Measurements from ENCODE around the gene SLC51A.
A peak's percentile ranks its signal among the peaks of the same experiment; 100 is the strongest.
"Not testable (repeated sequence)": the region's sequence is repeated elsewhere in the genome, so short reads cannot be mapped to it uniquely, and the experiment has no call there.

The SLC51A gene

GRCh38 chr3:196207833-196208607 lies 8.3 kb upstream of the SLC51A start:
- Histone ChIP-seq H3K27me3 (ENCODE audit: control insufficient read depth in 1 of 2, insufficient read depth in 2 of 2, low read length in 2 of 2) (peaks cover 0 to 17% of the 10 kb centered on the region in 2 donors), H3K36me3 (ENCODE audit: insufficient read depth, low read length) (no peaks in the 10 kb centered on the region), H3K27ac (ENCODE audit: low read depth, low read length) (no peak overlapping the region), H3K9me3 (ENCODE audit: low read length) (no peaks in the 10 kb centered on the region), H3K4me1 (ENCODE audit: insufficient read depth, low read length) (peaks cover 3% of the 10 kb centered on the region), H3K9ac (ENCODE audit: low read length) (no peak overlapping the region), H3K4me3 (ENCODE audit: low read depth in 1 of 2, low read length in 2 of 2) (peak overlapping the region in 1 of 2 donors; percentile 13)

- no peaks in the 10 kb centered on the region for H3K9me3 ChIP-seq (ENCODE audit: low read length)
- H3K27ac ChIP-seq (ENCODE audit: low read depth, low read length): no peak overlapping the region
- H3K36me3 ChIP-seq (ENCODE audit: insufficient read depth, low read length): no peaks in the 10 kb centered on the region
- H3K9ac ChIP-seq (ENCODE audit: low read length): no peak overlapping the region
- no peaks in the 10 kb centered on the region for H3K4me1 ChIP-seq (ENCODE audit: insufficient read depth, low read length)
- no peak overlapping the region for H3K4me3 ChIP-seq (ENCODE audit: low read depth in 1 of 2, low read length in 2 of 2)
- peaks cover 0 to 17% of the 10 kb centered on the region in 2 donors for H3K27me3 ChIP-seq (ENCODE audit: control insufficient read depth in 1 of 2, insufficient read depth in 2 of 2, low read length in 2 of 2)
Measured at GRCh38 chr3:196208942-196209695, 7.2 kb upstream of the SLC51A start.

- not testable (repeated sequence) for H3K4me1 ChIP-seq (ENCODE audit: insufficient read depth, low read length); H3K4me3 ChIP-seq (ENCODE audit: low read depth in 1 of 2, low read length in 2 of 2); H3K9me3 ChIP-seq (ENCODE audit: low read length); H3K9ac ChIP-seq (ENCODE audit: low read length); H3K36me3 ChIP-seq (ENCODE audit: insufficient read depth, low read length); H3K27ac ChIP-seq (ENCODE audit: low read depth, low read length)
- peaks cover 0 to 17% of the 10 kb centered on the region in 2 donors for H3K27me3 ChIP-seq (ENCODE audit: control insufficient read depth in 1 of 2, insufficient read depth in 2 of 2, low read length in 2 of 2)
Measured at GRCh38 chr3:196209944-196210672, 6.2 kb upstream of the SLC51A start.

- Histone ChIP-seq H3K27me3 (ENCODE audit: control insufficient read depth in 1 of 2, insufficient read depth in 2 of 2, low read length in 2 of 2) (peaks cover 0 to 17% of the 10 kb centered on the region in 2 donors), H3K9ac (ENCODE audit: low read length) (no peak within 1 kb of the TSS), H3K4me3 (ENCODE audit: low read depth in 1 of 2, low read length in 2 of 2) (no peak within 1 kb of the TSS), H3K4me1 (ENCODE audit: insufficient read depth, low read length) (no peaks in the 10 kb centered on the region), H3K27ac (ENCODE audit: low read depth, low read length) (no peak within 1 kb of the TSS), H3K9me3 (ENCODE audit: low read length) (no peaks in the 10 kb centered on the region), H3K36me3 (ENCODE audit: insufficient read depth, low read length) (no peaks in the 10 kb centered on the region)
Measured at GRCh38 chr3:196210673-196211556, 5.4 kb upstream of the SLC51A start, which contains the start of gene ZDHHC19. TSS of gene ZDHHC19 (minus strand) at chr3:196211400. CDS start at chr3:196211315, 85 bp downstream.

GRCh38 chr3:196214783-196215441 lies 1.4 kb upstream of the SLC51A start:
- H3K9me3 ChIP-seq (ENCODE audit: low read length): no peaks in the 10 kb centered on the region
- H3K4me1 ChIP-seq (ENCODE audit: insufficient read depth, low read length): peaks cover 4% of the 10 kb centered on the region
- no peak overlapping the region for H3K27ac ChIP-seq (ENCODE audit: low read depth, low read length)

GRCh38 chr3:196215493-196216020 lies 777 bp upstream of the SLC51A start:
- Histone ChIP-seq H3K27me3 (ENCODE audit: control insufficient read depth in 1 of 2, insufficient read depth in 2 of 2, low read length in 2 of 2) (no peaks in the 10 kb centered on the region), H3K9ac (ENCODE audit: low read length) (no peak overlapping the region), H3K9me3 (ENCODE audit: low read length) (no peaks in the 10 kb centered on the region), H3K4me1 (ENCODE audit: insufficient read depth, low read length) (peaks cover 4% of the 10 kb centered on the region), H3K4me3 (ENCODE audit: low read depth in 1 of 2, low read length in 2 of 2) (no peak overlapping the region), H3K36me3 (ENCODE audit: insufficient read depth, low read length) (no peaks in the 10 kb centered on the region), H3K27ac (ENCODE audit: low read depth, low read length) (no peak overlapping the region)

More at GRCh38 chr3:196214783-196215441, 1.4 kb upstream of the SLC51A start:
- no peak overlapping the region for H3K9ac ChIP-seq (ENCODE audit: low read length)
- H3K36me3 ChIP-seq (ENCODE audit: insufficient read depth, low read length): no peaks in the 10 kb centered on the region
- H3K4me3 ChIP-seq (ENCODE audit: low read depth in 1 of 2, low read length in 2 of 2): no peak overlapping the region
- no peaks in the 10 kb centered on the region for H3K27me3 ChIP-seq (ENCODE audit: control insufficient read depth in 1 of 2, insufficient read depth in 2 of 2, low read length in 2 of 2)

- H3K9ac ChIP-seq (ENCODE audit: low read length): no peak overlapping the region
- H3K27ac ChIP-seq (ENCODE audit: low read depth, low read length): no peak overlapping the region
- no peaks in the 10 kb centered on the region for H3K9me3 ChIP-seq (ENCODE audit: low read length)
- no peaks in the 10 kb centered on the region for H3K27me3 ChIP-seq (ENCODE audit: control insufficient read depth in 1 of 2, insufficient read depth in 2 of 2, low read length in 2 of 2)
- no peaks in the 10 kb centered on the region for H3K36me3 ChIP-seq (ENCODE audit: insufficient read depth, low read length)
- no peak overlapping the region for H3K4me3 ChIP-seq (ENCODE audit: low read depth in 1 of 2, low read length in 2 of 2)
- H3K4me1 ChIP-seq (ENCODE audit: insufficient read depth, low read length): peaks cover 4% of the 10 kb centered on the region
Measured at GRCh38 chr3:196216681-196217211, 412 bp downstream of the SLC51A start.

- H3K4me3 ChIP-seq (ENCODE audit: low read depth in 1 of 2, low read length in 2 of 2): no peak overlapping the region
- H3K36me3 ChIP-seq (ENCODE audit: insufficient read depth, low read length): no peaks in the 10 kb centered on the region
- no peak overlapping the region for H3K9ac ChIP-seq (ENCODE audit: low read length)
- no peaks in the 10 kb centered on the region for H3K9me3 ChIP-seq (ENCODE audit: low read length)
- no peaks in the 10 kb centered on the region for H3K27me3 ChIP-seq (ENCODE audit: control insufficient read depth in 1 of 2, insufficient read depth in 2 of 2, low read length in 2 of 2)
- peaks cover 4% of the 10 kb centered on the region for H3K4me1 ChIP-seq (ENCODE audit: insufficient read depth, low read length)
- H3K27ac ChIP-seq (ENCODE audit: low read depth, low read length): no peak overlapping the region
Measured at GRCh38 chr3:196217307-196218154, 1.2 kb downstream of the SLC51A start.

- H3K9ac ChIP-seq (ENCODE audit: low read length): no peak overlapping the region
- no peak overlapping the region for H3K4me3 ChIP-seq (ENCODE audit: low read depth in 1 of 2, low read length in 2 of 2)
- H3K27ac ChIP-seq (ENCODE audit: low read depth, low read length): no peak overlapping the region
Measured at GRCh38 chr3:196218155-196218712, 1.9 kb downstream of the SLC51A start.

More at GRCh38 chr3:196218155-196218712, 1.9 kb downstream of the SLC51A start:
- H3K27me3 ChIP-seq (ENCODE audit: control insufficient read depth in 1 of 2, insufficient read depth in 2 of 2, low read length in 2 of 2): no peaks in the 10 kb centered on the region
- H3K36me3 ChIP-seq (ENCODE audit: insufficient read depth, low read length): no peaks in the 10 kb centered on the region
- H3K9me3 ChIP-seq (ENCODE audit: low read length): no peaks in the 10 kb centered on the region
- H3K4me1 ChIP-seq (ENCODE audit: insufficient read depth, low read length): peaks cover 4% of the 10 kb centered on the region
